ENCODE measurements around the gene TAS2R40. TPM values are rescaled to one million over a fixed set of nuclear protein-coding genes. Genes with fewer than 3 reads are reported as not detected.

TAS2R40 gene
- total RNA-seq (not detected in 2 replicates), polyA plus RNA-seq (not detected in 2 replicates), polyA minus RNA-seq (not detected in 2 replicates), Bru-seq, nascent RNA (not detected), BruChase-seq, experiment 1, labeled RNA remaining after a 6-hour chase (not detected), BruChase-seq, experiment 2, labeled RNA remaining after a 2-hour chase (not detected)
- not detected in 2 replicates for polyA plus RNA-seq (2011; cell fraction: cytosol; rRNA removed)
- polyA plus RNA-seq (2011; cell fraction: nucleus; rRNA removed), result not detected in 2 replicates
- not detected in 2 replicates for polyA plus RNA-seq (2012)
- polyA minus RNA-seq (2011; cell fraction: cytosol; rRNA and poly(A)+ RNA removed), result not detected
- polyA minus RNA-seq (2011; cell fraction: nucleus; rRNA and poly(A)+ RNA removed), result not detected in 2 replicates
- long read RNA-seq, result 0 reads

GRCh38 chr7:143221737-143222136 is at the start of gene TAS2R40:
Gene TAS2R40 (plus strand): TSS chr7:143222037. CDS start chr7:143222079, 42 bp downstream.
- no peaks in the 10 kb centered on the region for H3K9me1 ChIP-seq (replicated peaks; ENCODE audit: control insufficient read depth, extremely low read depth, insufficient read depth, low read length)
- TF ChIP-seq JUN (IDR thresholded peaks at IDR 0.05; ENCODE audit: borderline replicate concordance, insufficient read depth, insufficient read length, low read depth), result no peak
- no peak for TF ChIP-seq POLR2A (IDR thresholded peaks at IDR 0.05; ENCODE audit: low read depth, low read length)
- no peak for TF ChIP-seq POLR2AphosphoS5 (IDR thresholded peaks at IDR 0.05; ENCODE audit: insufficient read depth, low read depth, low read length)
- no peak for TF ChIP-seq MYC (IDR thresholded peaks at IDR 0.05; ENCODE audit: low read depth, low read length)
- TF ChIP-seq MAX (IDR thresholded peaks at IDR 0.05; ENCODE audit: insufficient read depth, insufficient read length), result no peak
- no peak for TF ChIP-seq FOS (IDR thresholded peaks at IDR 0.05; ENCODE audit: borderline replicate concordance, insufficient read depth, low read length)
- no peak for TF ChIP-seq GATA2 (IDR thresholded peaks at IDR 0.05; ENCODE audit: insufficient read depth, insufficient read length, low read depth, low read length)
- TF ChIP-seq CTCF (IDR thresholded peaks at IDR 0.05; ENCODE audit: extremely low read depth in 1 of 2, insufficient read depth in 1 of 2, low read depth in 1 of 2, low read length in 2 of 2), result no peak
- TF ChIP-seq EZH2 (IDR thresholded peaks at IDR 0.05; ENCODE audit: borderline replicate concordance, low read depth, low read length, severe bottlenecking), result no peak
- H3K79me2 ChIP-seq (ENCODE audit: control insufficient read depth, insufficient read depth, low read length), result no peaks in the 10 kb centered on the region
- no peaks in the 10 kb centered on the region for H3K36me3 ChIP-seq (ENCODE audit: control insufficient read depth in 2 of 2, extremely low read depth in 1 of 2, insufficient read depth in 2 of 2, low read length in 2 of 2)
- H4K20me1 ChIP-seq (replicated peaks; ENCODE audit: control insufficient read depth, extremely low read depth, insufficient read depth, low read length), result no peaks in the 10 kb centered on the region
- no peak within 1 kb of the TSS for H3K4me2 ChIP-seq (ENCODE audit: insufficient read depth, low read length)
- no peaks in the 10 kb centered on the region for H3K9me3 ChIP-seq (replicated peaks; ENCODE audit: control insufficient read depth, insufficient read depth, low read length)
- peaks cover 24 to 34% of the 10 kb centered on the region in 2 experiments for H3K27me3 ChIP-seq (ENCODE audit: control insufficient read depth in 2 of 2, insufficient read depth in 2 of 2, low read length in 2 of 2)
- BruUV-seq (replicated peaks), result no TSS peak
- no peak within 1 kb of the TSS for H3K9ac ChIP-seq (replicated peaks; ENCODE audit: extremely low read depth, insufficient read depth, low read length)
- no peaks in the 10 kb centered on the region for H3K4me1 ChIP-seq (ENCODE audit: control insufficient read depth, extremely low read depth, insufficient read depth, low read length)
- H3K4me3 ChIP-seq (replicated peaks in 1 of 3; ENCODE audit: insufficient read depth in 1 of 3, low read depth in 1 of 3, low read length in 3 of 3), result no peak within 1 kb of the TSS
- dilution Hi-C loops (cut with MboI; ENCODE audit: extremely low pct_ligation_motif_present, low sequenced_read_pairs) (loop anchor here (25.0 kb wide), 1 partner anchor 209 kb away; no protein-coding TSS in a partner anchor), intact Hi-C loops (cut with micrococcal nuclease) (no loop called here)
- H2AFZ ChIP-seq (ENCODE audit: low read depth, low read length), result no peak within 1 kb of the TSS
- FAIRE-seq, result no peak
- H3K27ac ChIP-seq (ENCODE audit: insufficient read depth, low read depth, low read length), result no peak within 1 kb of the TSS
- CTCF ChIA-PET, result interaction anchor here (2.8 to 10.8 kb wide), 2 partner anchors 18 to 211 kb away, joined by 7 to 967 read pairs; no protein-coding TSS in a partner anchor
- POLR2A ChIA-PET, result no interaction called here
- no peak for DNase-seq (ENCODE audit: low read depth, low spot score)

Measured in endothelial cell of umbilical vein (primary cell).